NCI-H345 treated with DMSO at 0.1 percent for 48 hours (cell line): Measurements from ENCODE around the gene KDM4B.

Experiments used
- DNase-seq: peaks from one replicate; lab custom pipeline; 2025; ENCODE audit not compliant: unreplicated experiment; lab: John Stamatoyannopoulos, UW

The KDM4B gene

GRCh38 chr19:5048727-5049553, 80.0 kb downstream of the KDM4B start:
- no peak for DNase-seq

GRCh38 chr19:5049561-5049960, 80.6 kb downstream of the KDM4B start:
- DNase-seq: no peak

GRCh38 chr19:5050067-5050656, 81.2 kb downstream of the KDM4B start:
- no peak for DNase-seq

GRCh38 chr19:5050905-5051304, 82.0 kb downstream of the KDM4B start:
- DNase-seq: no peak

- no peak for DNase-seq
These were observed 82.7 kb downstream of the KDM4B start for GRCh38 chr19:5051619-5052018.

GRCh38 chr19:5052515-5052914, 83.6 kb downstream of the KDM4B start:
- no peak for DNase-seq

GRCh38 chr19:5052945-5053485, 84.1 kb downstream of the KDM4B start:
- no peak for DNase-seq

- no peak for DNase-seq
These were observed 84.7 kb downstream of the KDM4B start for GRCh38 chr19:5053661-5054060.

GRCh38 chr19:5054551-5055456, 85.9 kb downstream of the KDM4B start:
- no peak for DNase-seq

GRCh38 chr19:5055457-5055776, 86.5 kb downstream of the KDM4B start:
- no peak for DNase-seq

- no peak for DNase-seq
These were observed 88.9 kb downstream of the KDM4B start for GRCh38 chr19:5057860-5058259.

- no peak for DNase-seq
These were observed 89.8 kb downstream of the KDM4B start for GRCh38 chr19:5058521-5059212.

- DNase-seq: no peak
These were observed 90.3 kb downstream of the KDM4B start for GRCh38 chr19:5059213-5059574.

- no peak for DNase-seq
These were observed 90.9 kb downstream of the KDM4B start for GRCh38 chr19:5059793-5060192.

- no peak for DNase-seq
These were observed 93.3 kb downstream of the KDM4B start for GRCh38 chr19:5062195-5062594.

GRCh38 chr19:5062799-5063198, 93.9 kb downstream of the KDM4B start:
- no peak for DNase-seq

- DNase-seq: no peak
These were observed 95.1 kb downstream of the KDM4B start for GRCh38 chr19:5063873-5064645.

- no peak for DNase-seq
These were observed 96.0 kb downstream of the KDM4B start for GRCh38 chr19:5064896-5065295.

GRCh38 chr19:5065663-5066093, 96.8 kb downstream of the KDM4B start:
- no peak for DNase-seq

- no peak for DNase-seq
These were observed 97.9 kb downstream of the KDM4B start for GRCh38 chr19:5066768-5067167.
